ENCODE results near the gene TMEM52B.
A peak's percentile ranks its signal among the peaks of the same experiment; 100 is the strongest.
"Not testable (repeated sequence)": the region's sequence is repeated elsewhere in the genome, so short reads cannot be mapped to it uniquely, and the experiment has no call there.

TMEM52B gene

DNA sequence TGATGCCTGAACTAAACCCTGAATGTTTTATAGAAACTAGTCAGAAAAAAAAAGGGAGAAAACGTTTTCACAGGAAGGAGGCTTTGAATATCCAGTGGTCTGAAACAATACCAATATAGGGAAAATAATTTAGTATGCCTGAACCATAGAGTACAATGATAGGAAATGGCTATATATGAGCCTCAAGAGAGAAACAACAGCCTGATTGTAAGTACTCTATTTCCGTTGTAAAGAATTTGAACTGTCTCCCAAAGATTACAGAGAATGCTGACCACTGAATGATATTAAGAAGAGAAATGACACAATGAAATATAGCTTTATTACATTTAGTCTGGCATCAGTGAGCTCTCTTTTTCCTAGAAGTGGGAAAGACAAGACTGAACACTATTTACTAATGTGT lies 28.3 kb downstream of the TMEM52B start:
- H3K4me3 ChIP-seq (ENCODE audit: low read depth, low read length): no peak overlapping the region
- no peak for DNase-seq (ENCODE audit: low read depth)

DNA sequence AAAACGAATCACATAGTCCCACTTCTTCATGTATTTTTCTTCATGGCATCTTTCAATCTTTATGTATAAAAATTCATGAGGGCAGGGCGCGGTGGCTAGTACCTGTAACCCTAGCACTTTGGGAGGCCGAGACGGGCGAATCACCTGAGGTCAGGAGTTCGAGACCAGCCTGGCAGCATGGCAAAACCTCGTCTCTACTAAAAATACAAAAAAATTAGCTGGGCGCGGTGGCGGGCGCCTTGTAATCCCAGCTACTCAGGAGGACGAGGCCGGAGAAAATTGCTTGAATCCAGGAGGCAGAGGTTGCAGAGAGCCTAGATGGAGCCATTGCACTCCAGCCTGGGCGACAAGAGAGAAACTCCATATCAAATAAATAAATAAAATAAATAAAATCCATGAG lies 31.4 kb downstream of the TMEM52B start:
- DNase-seq (ENCODE audit: low read depth): no peak
- H3K4me3 ChIP-seq (ENCODE audit: low read depth, low read length): no peak overlapping the region

DNA sequence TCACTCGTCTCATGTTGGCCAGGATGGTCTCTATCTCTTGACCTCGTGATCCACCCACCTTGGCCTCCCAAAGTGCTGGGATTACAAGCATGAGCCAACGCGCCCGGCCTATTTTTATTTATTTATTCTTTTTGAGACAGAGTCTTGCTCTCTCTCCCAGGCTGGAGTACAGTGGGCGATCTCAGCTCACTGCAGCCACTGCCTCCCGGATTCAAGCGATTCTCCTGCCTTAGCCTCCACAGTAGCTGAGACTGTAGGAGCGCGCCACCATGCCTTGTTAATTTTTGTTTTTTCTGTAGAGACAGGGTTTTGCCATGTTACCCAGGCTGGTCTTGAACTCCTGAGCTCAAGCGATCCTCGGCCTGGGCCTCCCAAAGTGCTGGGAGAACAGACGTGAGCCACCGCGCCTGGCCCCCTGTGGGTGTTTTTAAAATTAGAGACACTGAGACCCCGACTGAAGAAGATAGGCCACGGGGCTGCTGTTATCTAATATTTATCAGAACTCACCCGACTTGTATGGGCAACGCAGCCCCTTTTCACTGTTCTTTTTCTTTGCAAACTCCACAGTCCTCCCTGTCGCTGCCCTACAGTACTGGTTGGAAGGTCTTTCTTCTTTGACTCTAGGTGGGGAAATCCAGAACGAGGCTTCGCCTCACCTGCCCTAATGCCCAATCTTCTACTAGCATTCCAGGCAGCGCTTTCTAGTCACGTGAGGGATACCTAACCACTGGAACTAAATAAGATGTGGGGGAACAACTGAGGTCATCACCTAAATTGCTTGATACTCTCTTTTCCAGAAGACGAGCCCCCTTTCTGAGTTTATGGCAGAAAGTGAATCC lies 32.5 kb downstream of the TMEM52B start:
- no peak for DNase-seq (ENCODE audit: low read depth)
- H3K4me3 ChIP-seq (ENCODE audit: low read depth, low read length): no peak overlapping the region

DNA sequence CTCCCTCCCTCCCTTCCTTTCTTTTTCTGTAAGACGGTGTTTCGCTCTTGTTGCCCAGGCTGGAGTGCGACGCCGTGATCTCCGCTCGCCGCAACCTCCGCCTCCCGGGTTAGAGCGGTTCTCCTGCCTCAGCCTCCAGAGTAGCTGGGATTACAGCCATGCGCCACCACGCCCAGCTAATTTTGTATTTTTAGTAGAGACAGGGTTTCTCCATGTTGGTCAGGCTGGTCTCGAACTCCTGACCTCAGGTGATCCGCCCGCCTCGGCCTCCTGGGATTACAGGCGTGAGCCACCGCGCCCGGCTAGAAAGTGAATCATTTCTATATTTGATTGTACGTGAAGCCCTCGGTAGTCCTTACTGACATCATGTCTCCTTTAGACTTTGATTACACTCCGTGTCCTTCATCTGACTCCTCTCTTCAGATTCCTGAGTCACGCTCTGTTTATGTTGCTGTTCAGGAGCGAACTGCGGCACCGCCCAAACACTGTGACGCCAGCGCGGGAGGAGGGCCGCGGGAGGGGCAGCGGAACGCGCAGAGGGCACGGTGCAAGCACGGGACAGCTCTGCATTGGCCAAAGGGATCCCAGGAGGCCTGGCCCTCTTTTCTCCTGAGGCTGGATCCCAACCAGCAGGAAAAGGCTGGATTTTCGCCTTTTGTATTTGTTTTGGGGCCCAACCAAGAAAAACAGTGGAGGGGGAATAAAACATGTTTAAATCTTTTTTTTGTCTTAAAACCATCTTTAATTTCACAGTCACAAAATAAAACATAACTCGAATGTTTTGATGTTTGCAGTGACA lies 33.3 kb downstream of the TMEM52B start:
- H3K4me3 ChIP-seq (ENCODE audit: low read depth, low read length): peak overlapping the region; percentile 84
- DNase-seq (ENCODE audit: low read depth): peak; percentile 98

DNA sequence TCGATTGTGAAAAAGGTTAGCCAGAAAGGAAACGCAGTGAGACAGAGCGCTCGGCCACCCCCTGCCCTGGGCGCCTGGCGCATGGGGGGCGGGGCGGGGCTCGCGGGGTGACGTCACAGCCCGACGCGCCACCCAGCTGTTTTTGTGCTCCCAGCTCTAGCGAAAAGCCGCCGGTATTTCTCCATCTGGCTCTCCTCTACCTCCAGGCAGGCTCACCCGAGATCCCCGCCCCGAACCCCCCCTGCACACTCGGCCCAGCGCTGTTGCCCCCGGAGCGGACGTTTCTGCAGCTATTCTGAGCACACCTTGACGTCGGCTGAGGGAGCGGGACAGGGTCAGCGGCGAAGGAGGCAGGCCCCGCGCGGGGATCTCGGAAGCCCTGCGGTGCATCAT lies 33.9 kb downstream of the TMEM52B start, which contains the start of gene GABARAPL1:
Gene GABARAPL1, plus strand, starts transcription at position 139 of the 393 bp plus-strand sequence. Its CDS starts 253 bp downstream, at position 392.
- DNase-seq (ENCODE audit: low read depth): peak; percentile 61
- peak within 1 kb of the TSS; percentile 84 for H3K4me3 ChIP-seq (ENCODE audit: low read depth, low read length)

DNA sequence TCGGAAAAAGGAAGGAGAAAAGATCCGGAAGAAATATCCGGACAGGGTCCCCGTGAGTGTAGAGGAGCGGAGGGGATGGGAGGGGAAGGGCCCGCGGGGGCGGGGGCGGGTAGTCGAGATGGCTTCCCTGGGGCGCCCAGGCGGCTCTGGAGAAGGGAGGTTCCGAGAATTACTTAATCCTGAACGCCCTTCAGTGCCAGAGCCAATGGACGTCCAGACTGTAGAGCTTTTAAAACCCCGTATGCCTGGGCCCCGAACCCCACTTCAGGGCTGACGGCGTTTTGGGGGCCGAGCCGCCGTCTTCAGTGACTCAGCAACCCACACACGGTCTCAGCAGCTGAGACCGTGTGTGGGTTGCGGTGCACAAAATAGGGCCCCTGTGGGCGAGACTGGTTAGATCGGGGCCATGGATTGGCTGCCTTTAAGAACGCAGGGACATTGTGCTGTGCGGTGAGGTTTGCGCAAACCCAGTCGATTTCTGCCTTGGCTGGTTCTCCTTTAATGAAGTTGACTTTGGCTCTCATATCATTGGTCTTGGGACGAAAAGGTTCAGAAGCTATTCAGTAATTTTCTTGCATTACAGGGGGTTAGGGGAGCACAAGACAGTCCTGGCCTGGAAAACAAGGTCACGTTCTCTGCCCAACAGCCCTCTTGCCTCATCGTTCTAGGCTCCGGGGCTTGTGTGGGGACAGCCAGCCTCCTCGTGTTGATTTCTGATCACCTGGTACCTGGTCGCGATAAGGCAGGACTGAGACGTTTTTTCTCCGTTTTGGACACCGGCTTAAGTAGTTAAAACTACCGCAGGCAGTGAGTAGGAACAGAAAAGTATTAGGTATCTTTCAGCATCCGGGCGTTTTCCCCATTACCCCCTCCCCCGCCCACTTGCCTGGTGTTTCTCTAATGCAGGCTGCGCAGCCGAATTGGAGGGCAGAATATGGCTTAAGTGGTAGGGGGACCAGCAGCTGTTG lies 34.6 kb downstream of the TMEM52B start:
- peak; percentile 88 for DNase-seq (ENCODE audit: low read depth)
- H3K4me3 ChIP-seq (ENCODE audit: low read depth, low read length): peak overlapping the region; percentile 84

DNA sequence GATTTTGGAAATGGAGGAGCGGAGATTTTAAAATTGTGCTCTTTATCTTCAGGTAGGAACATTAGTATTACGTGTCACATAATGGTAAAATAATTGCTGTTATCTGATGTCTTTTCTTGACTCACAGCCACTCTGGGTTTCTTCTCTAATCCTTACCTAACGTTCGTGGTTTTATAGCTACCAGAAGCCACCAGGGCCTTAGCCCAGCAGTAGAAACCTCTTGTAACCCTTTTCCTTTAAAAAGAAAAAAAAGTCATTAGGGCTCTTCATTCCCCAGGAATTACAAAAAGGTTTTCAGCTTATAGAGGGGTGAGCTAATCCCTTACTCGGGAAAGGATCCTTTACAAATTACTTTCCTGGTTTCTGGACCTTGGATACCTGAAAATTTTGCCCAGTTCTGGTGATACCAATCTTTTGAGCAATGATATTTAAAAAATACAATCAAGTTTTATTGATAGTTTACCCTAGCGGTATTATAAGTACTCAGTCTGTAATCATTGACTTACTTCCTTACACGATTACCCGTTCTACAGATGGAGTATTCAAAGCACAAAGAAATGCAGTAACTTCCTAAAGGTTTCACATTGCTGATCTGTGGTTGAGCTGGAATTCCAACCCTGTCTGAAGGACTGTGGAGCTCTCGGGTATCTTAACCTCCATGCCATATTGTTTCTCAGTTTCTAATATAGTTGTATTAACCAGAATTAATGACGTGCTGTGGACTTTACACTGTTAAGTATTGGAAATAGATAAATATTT lies 35.5 kb downstream of the TMEM52B start:
- H3K4me3 ChIP-seq (ENCODE audit: low read depth, low read length): peak overlapping the region; percentile 84
- no peak for DNase-seq (ENCODE audit: low read depth)

DNA sequence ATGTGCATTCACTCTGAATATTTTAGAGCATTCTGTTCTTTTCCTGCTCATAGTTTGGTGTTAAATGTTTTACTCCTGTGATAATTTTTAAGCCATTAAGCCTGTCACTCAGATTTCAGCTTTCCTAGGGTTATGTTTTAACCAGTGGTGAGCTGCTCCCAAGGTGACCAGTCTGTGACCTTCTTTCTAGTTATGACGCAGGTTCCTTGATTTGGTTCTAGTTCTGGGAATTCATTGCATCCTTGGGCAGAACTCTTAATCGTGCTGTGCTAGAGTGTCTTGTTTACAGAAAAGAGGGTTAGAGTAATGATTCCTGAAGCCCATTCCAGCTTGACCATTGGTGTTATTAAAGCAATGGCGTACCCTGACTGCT lies 36.0 kb downstream of the TMEM52B start:
- no peak for DNase-seq (ENCODE audit: low read depth)
- H3K4me3 ChIP-seq (ENCODE audit: low read depth, low read length): peak overlapping the region; percentile 84

DNA sequence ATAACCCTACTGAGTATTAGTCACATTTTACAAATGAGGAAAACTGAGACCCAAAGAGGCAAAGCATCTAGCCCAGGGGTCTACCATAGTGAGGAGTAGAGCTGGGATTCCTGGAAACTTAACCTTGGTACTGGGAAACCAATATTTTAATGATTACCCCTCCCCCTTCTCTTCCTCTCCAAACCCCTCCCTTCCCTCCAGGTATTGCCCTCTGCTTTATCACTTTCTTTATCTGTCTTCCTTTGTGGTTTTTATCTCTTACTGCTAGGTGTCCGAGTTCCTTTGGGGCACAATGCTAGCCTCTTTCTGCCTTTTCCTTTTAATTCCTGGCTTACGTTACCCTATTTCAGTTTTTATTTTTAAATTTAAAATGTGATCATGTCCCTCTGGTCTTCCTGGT lies 36.6 kb downstream of the TMEM52B start:
- no peak for DNase-seq (ENCODE audit: low read depth)
- no peak overlapping the region for H3K4me3 ChIP-seq (ENCODE audit: low read depth, low read length)

DNA sequence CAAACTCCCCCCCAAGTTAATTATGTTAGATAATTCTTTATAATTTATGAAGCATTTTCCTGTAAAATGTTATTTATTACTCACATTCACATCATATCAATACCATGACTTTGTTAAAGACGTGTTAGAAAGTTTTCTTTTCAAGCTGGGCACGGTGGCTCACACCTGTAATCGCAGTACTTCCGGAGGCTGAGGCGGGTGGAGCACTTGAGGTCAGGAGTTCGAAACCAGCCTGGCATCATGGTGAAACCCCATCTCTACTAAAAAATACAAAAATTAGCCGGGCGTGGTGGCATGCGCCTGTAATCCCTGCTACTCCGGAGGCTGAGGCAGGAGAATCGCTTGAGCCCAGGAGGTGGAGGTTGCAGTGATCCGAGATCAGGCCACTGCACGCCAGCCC lies 37.1 kb downstream of the TMEM52B start:
- not testable (repeated sequence) for DNase-seq (ENCODE audit: low read depth); H3K4me3 ChIP-seq (ENCODE audit: low read depth, low read length)

DNA sequence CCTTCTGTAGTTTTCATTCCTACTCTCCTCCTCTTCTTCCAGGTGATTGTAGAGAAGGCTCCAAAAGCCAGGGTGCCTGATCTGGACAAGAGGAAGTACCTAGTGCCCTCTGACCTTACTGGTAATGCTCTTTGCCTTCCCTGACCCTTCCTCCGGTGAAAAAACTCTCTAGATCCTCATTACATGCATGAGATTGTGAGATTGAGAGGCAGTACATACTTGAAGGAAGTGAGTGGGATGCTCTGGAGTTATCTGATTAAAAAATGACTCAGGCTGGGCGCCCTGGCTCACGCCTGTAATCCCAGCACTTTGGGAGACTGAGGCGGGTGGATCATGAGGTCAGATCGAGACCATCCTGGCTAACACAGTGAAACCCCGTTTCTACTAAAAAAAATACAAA lies 39.2 kb downstream of the TMEM52B start:
- H3K4me3 ChIP-seq (ENCODE audit: low read depth, low read length): no peak overlapping the region
- no peak for DNase-seq (ENCODE audit: low read depth)

DNA sequence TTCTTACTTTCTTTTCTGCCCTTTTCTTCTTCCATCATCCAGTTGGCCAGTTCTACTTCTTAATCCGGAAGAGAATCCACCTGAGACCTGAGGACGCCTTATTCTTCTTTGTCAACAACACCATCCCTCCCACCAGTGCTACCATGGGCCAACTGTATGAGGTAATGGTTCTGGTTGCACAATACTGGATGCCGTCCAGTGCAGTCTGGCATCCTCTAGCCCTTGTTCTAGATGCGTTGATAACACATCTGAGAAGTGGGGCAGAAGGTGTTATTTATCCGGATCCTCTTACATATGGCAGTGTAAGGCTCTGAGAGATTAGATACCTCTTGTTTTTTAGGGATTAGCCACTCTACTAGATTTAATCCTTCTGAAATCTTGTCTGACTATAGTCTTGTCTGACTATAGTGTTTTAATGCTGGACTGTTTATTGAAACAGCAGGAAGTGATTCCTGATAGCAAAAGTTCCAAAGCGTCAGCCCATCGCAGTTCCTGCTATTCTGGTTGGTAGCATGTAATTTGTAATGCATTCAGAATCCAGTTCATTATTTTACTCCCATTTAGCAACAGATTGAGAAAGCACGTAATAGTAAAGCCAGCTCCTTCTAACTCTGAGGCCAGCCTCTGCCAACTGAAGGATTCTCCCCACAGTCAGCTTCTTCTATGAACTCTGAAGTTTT lies 41.7 kb downstream of the TMEM52B start:
- H3K4me3 ChIP-seq (ENCODE audit: low read depth, low read length): no peak overlapping the region
- peak; percentile 36 for DNase-seq (ENCODE audit: low read depth)

DNA sequence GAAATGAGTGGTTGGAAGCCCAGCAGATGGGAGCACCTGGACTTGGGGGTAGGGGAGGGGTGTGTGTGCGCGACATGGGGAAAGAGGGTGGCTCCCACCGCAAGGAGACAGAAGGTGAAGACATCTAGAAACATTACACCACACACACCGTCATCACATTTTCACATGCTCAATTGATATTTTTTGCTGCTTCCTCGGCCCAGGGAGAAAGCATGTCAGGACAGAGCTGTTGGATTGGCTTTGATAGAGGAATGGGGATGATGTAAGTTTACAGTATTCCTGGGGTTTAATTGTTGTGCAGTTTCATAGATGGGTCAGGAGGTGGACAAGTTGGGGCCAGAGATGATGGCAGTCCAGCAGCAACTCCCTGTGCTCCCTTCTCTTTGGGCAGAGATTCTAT lies 43.0 kb downstream of the TMEM52B start:
- no peak for DNase-seq (ENCODE audit: low read depth)
- no peak overlapping the region for H3K4me3 ChIP-seq (ENCODE audit: low read depth, low read length)

DNA sequence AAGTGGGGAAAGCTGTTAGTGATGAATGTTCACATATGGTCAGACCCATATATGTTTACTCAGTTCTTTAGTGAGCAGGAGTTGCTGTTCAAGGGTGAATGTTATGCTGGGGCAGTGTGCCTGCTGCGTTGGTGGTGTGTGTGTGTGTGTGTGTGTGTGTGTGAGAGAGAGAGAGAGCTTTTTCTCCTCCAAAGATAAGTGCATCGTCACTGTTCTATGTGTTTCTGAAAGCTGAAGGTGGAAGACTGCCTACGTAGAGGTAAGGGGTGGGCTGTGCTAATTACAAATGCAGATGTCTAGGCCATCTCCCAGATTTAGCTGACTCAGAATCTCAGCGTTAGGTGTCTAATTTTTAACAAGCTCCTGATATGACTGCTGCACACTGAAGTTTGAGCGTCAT lies 44.4 kb downstream of the TMEM52B start:
- H3K4me3 ChIP-seq (ENCODE audit: low read depth, low read length): no peak overlapping the region
- DNase-seq (ENCODE audit: low read depth): no peak

DNA sequence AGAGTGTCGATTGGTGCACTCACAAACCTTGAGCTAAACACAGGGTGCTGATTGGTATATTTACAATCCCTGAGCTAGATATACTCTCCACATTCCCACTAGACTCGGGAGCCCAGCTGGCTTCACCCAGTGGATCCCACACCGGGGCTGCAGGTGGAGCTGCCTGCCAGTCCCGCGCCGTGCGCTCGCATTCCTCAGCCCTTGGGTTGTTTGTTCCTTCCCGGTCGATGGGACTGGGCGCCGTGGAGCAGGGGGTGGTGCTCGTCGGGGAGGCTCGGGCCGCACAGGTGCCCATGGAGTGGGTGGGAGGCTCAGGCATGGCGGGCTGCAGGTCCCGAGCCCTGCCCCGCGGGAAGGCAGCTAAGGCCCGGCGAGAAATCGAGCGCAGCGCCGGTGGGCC lies 46.6 kb downstream of the TMEM52B start:
- not testable (repeated sequence) for H3K4me3 ChIP-seq (ENCODE audit: low read depth, low read length); DNase-seq (ENCODE audit: low read depth)

DNA sequence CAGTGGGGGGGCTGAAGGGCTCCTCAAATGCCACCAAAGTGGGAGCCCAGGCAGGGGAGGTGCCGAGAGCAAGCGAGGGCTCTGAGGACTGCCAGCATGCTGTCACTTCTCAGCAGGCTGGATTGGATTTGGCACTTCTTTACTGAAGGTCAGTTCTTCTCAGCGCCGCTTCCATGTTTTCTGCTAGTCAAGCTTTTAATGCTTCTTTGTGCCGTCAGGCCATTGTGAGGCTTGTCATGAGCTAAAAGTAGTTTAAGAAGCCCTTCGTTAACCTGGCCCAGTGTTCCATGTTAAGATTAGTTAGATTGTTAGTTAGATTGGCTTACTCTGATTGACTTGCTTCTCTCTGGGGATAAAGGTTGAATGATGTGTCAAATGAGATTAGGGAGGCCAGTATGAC lies 47.3 kb downstream of the TMEM52B start:
- no peak overlapping the region for H3K4me3 ChIP-seq (ENCODE audit: low read depth, low read length)
- no peak for DNase-seq (ENCODE audit: low read depth)

DNA sequence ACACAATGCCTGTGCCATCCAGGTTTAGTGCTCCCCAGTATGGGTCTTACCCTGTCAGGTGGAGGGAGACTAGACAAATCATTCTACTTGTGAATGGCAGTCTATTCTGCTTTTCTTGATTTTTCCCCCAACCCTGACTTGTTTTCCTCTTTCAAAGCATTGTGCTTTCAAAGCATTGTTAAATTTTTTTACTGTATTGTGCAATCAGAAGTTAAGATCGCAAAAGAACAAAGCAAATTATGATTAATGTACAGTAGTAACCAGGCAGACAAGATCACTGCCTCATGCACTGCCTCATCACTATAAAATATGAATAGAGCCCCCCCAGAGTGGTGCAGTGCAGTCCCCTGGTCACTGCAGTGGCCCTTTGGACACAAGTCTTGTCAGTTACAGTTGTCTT lies 47.9 kb downstream of the TMEM52B start:
- DNase-seq (ENCODE audit: low read depth): no peak
- no peak overlapping the region for H3K4me3 ChIP-seq (ENCODE audit: low read depth, low read length)

DNA sequence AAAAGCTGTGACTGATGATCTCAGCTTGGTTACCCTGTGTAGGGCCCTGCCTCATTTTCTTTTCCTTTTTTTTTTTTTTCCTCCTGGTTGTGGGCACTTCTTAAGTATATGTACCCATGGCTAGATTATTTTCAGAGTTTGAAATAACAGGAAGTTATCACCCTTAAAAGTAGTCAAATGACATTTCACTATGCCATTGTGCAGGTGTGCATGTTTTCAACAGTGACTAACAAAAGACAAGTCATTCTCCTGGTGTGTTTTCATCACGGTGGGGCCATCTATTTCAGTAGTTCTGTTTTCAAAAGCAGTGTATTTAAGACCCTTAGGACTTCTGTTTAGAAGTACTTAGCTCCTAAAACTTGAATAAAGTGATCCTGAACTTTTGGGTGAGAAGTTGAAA lies 48.8 kb downstream of the TMEM52B start:
- no peak overlapping the region for H3K4me3 ChIP-seq (ENCODE audit: low read depth, low read length)
- no peak for DNase-seq (ENCODE audit: low read depth)

Measured in skeletal muscle cell (primary cell).